ENCODE measurements around the gene LNX2.

The LNX2 gene

DNA sequence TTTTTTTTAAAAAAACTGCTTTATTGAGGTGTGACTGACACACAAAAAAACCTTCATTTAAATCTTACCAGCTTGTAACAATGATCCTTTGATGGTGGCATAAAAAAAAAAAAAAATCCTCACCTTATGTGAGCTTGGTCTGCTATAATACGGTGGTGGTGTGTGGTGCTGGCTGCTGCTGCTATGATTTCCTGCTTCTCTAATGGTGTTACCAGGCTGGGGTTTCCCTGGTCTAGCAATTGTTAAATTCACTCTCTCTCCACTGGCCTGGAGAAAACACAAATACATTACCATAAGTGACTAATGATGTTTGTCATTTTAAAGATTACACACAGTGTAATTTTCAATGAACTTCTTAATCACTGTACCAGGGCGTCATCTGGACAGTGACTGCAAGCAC lies 60.6 kb downstream of the LNX2 start:
- H3K4me1 ChIP-seq (ENCODE audit: control insufficient read depth, insufficient read depth, low read length), result no peaks in the 10 kb centered on the region
- no peak overlapping the region for H3K4me3 ChIP-seq (ENCODE audit: low read depth, low read length)
- H3K9ac ChIP-seq (ENCODE audit: low read depth, low read length), result no peak overlapping the region
- no peak overlapping the region for H3K27ac ChIP-seq (ENCODE audit: low read depth, low read length)
- no peaks in the 10 kb centered on the region for H3K9me3 ChIP-seq (ENCODE audit: control insufficient read depth, insufficient read depth, low read length)
- H3K27me3 ChIP-seq (ENCODE audit: control insufficient read depth, insufficient read depth, low read length), result no peaks in the 10 kb centered on the region
- peaks cover 30% of the 10 kb centered on the region for H3K36me3 ChIP-seq (ENCODE audit: control insufficient read depth, insufficient read depth, low read length)

DNA sequence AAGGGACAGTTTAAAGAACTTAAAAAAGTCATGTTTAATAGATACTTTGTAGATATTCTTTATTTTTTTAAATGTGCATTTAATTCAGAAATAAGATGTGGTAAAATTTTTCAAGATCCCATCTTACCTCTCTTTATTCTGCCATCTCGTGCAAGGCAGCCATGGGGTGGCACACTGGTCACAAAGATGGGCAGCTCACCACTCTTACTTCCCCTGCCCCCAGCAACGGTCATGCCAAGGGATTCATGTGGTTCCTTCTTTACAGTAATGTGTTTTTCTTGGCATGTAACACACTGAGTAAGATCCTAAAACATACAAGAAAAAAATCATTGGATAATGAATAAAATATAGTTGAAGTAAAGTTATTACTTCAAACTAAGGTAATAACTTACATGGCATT lies 64.2 kb downstream of the LNX2 start:
- Histone ChIP-seq H3K9ac (ENCODE audit: low read depth, low read length) (no peak overlapping the region), H3K9me3 (ENCODE audit: control insufficient read depth, insufficient read depth, low read length) (no peaks in the 10 kb centered on the region)

DNA sequence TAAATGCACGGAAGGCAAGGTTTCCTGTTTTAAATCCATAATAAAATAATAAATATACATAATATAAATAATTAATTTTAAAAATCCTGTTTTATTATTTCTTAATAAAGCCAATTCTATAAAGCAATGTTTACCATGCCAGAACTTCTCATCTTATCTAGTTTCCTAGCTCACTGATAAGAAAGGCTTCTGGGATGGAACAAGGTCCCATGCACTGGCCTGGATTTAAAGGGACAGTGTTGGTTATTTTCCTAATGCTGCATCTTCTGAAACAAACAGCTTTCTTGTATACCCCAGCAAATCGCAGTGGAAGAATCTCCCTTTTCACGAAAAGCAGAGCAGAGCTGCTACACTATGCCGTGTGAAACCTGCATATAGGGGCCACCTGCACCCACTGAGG lies 68.8 kb downstream of the LNX2 start:
- Histone ChIP-seq H3K9me3 (ENCODE audit: control insufficient read depth, insufficient read depth, low read length) (no peaks in the 10 kb centered on the region), H3K4me3 (ENCODE audit: low read depth, low read length) (no peak overlapping the region), H3K27me3 (ENCODE audit: control insufficient read depth, insufficient read depth, low read length) (no peaks in the 10 kb centered on the region), H3K36me3 (ENCODE audit: control insufficient read depth, insufficient read depth, low read length) (peaks cover 67% of the 10 kb centered on the region), H3K9ac (ENCODE audit: low read depth, low read length) (no peak overlapping the region), H3K4me1 (ENCODE audit: control insufficient read depth, insufficient read depth, low read length) (no peaks in the 10 kb centered on the region), H3K27ac (ENCODE audit: low read depth, low read length) (no peak overlapping the region)

More for the DNA sequence above, 64.2 kb downstream of the LNX2 start:
- peaks cover 42% of the 10 kb centered on the region for H3K36me3 ChIP-seq (ENCODE audit: control insufficient read depth, insufficient read depth, low read length)
- H3K27ac ChIP-seq (ENCODE audit: low read depth, low read length), result no peak overlapping the region
- H3K4me3 ChIP-seq (ENCODE audit: low read depth, low read length), result no peak overlapping the region
- no peaks in the 10 kb centered on the region for H3K27me3 ChIP-seq (ENCODE audit: control insufficient read depth, insufficient read depth, low read length)
- H3K4me1 ChIP-seq (ENCODE audit: control insufficient read depth, insufficient read depth, low read length), result no peaks in the 10 kb centered on the region

DNA sequence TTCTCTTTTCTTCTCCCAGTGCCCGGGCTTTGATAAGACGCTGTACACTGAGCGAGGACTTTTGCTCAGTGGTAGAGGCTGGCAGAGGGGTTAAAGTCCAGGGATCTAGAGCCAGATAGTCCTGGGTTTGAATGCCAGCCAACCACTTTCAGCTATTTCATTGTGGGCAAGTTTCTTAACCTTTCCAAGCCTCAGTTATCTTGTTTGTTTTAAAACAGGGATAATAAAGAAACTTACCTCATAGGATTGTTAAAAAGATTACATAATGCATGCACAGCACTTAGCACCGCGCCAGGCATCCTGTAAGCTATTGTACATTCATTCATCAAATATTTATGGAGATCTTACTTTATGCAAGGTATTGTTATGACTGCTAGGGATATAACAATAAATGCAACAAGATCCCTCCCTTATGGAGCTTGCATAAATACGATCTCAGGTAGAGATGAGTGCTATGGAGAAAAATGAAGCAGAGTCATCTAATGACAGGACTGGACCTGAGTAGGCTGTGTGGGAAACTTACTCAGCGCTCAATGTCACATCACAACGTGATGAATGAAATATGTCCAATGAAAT lies 70.8 kb downstream of the LNX2 start:
- Histone ChIP-seq H3K9ac (ENCODE audit: low read depth, low read length) (no peak overlapping the region), H3K36me3 (ENCODE audit: control insufficient read depth, insufficient read depth, low read length) (peaks cover 57% of the 10 kb centered on the region), H3K27me3 (ENCODE audit: control insufficient read depth, insufficient read depth, low read length) (no peaks in the 10 kb centered on the region), H3K9me3 (ENCODE audit: control insufficient read depth, insufficient read depth, low read length) (no peaks in the 10 kb centered on the region), H3K27ac (ENCODE audit: low read depth, low read length) (no peak overlapping the region), H3K4me1 (ENCODE audit: control insufficient read depth, insufficient read depth, low read length) (no peaks in the 10 kb centered on the region), H3K4me3 (ENCODE audit: low read depth, low read length) (no peak overlapping the region)

DNA sequence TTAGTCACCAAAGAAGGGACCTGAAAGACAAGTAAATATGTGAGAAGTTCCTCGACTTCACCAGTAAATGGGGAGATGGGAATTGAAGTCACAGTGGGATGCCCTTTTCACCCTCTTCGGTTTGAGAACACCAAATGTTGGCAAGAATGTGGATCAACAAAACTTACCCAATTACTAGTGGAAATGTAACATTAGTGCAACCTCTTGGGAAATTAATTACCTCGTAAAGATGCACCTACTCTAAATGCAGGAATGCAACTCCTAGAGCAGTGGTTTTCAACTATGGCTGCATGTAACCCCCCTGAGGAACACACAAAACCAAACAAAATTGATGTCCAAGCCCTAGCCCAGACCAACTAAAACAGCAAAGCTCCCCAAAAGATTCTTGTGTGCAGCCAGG lies 78.1 kb downstream of the LNX2 start:
- Histone ChIP-seq H3K27me3 (ENCODE audit: control insufficient read depth, insufficient read depth, low read length) (no peaks in the 10 kb centered on the region), H3K9me3 (ENCODE audit: control insufficient read depth, insufficient read depth, low read length) (no peaks in the 10 kb centered on the region), H3K36me3 (ENCODE audit: control insufficient read depth, insufficient read depth, low read length) (peaks cover 9% of the 10 kb centered on the region; the same call in 1 of the 2 replicates), H3K9ac (ENCODE audit: low read depth, low read length) (no peak overlapping the region), H3K27ac (ENCODE audit: low read depth, low read length) (no peak overlapping the region), H3K4me3 (ENCODE audit: low read depth, low read length) (no peak overlapping the region), H3K4me1 (ENCODE audit: control insufficient read depth, insufficient read depth, low read length) (peaks cover 8% of the 10 kb centered on the region; the same call in 1 of the 2 replicates)

DNA sequence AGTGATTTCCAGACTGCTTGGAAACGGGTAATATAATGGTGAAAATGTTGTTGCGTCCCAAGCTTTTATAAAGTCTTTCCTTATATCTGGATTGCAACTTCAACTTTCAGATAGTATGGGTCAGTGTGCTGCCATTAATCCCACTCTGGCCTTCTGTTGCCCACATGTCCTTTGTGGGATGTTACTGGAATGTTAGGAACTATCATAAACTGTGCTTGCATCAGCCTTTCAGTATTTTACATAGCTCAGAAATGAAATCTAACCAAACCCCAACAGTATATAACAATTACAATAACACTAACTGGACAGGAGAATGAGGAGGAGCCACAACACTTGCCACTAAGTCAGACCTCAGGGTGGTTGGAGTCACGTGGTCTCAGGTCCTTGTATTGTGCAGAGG lies 78.9 kb downstream of the LNX2 start:
- Histone ChIP-seq H3K9ac (ENCODE audit: low read depth, low read length) (no peak overlapping the region), H3K27me3 (ENCODE audit: control insufficient read depth, insufficient read depth, low read length) (no peaks in the 10 kb centered on the region), H3K9me3 (ENCODE audit: control insufficient read depth, insufficient read depth, low read length) (no peaks in the 10 kb centered on the region), H3K4me3 (ENCODE audit: low read depth, low read length) (no peak overlapping the region), H3K4me1 (ENCODE audit: control insufficient read depth, insufficient read depth, low read length) (peaks cover 8% of the 10 kb centered on the region; the same call in 1 of the 2 replicates), H3K36me3 (ENCODE audit: control insufficient read depth, insufficient read depth, low read length) (peaks cover 9% of the 10 kb centered on the region; the same call in 1 of the 2 replicates), H3K27ac (ENCODE audit: low read depth, low read length) (no peak overlapping the region)

DNA sequence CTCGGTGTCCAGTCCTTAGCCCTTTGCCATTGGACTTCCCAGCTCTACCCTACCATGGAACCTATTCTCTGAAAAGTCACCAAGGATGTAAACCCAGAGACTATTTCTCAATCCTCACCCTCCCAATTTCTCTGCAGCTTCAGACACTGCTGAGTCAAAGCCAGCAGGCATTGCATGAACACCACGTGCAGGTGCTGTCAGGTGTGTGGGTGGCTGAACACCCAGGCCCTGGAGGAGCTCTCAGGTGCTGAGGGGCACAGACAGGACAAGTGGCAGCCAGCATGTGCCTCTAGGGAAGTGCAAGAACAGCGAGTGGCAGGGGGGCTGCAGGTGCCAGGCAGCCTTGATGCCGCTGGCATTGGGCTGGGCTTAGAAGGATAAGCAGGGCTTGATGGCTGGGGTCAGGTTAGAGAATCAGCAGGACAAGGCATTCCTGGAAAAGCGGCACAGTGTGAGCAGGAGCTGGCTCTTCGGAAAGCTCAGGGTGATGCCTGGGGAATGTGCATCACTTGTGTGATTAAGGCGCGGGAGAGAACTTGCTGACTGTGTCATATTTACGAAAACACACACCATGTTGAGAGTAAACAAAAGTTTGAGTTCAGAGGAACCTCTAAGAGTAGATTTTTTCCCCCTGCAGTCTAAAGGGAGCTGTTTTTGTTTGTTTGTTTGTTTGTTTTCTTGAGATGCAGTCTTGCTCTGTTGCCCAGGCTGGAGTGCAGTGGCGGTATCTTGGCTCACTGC lies 83.8 kb downstream of the LNX2 start:
- no peak overlapping the region for H3K9ac ChIP-seq (ENCODE audit: low read depth, low read length)
- peaks cover 8% of the 10 kb centered on the region; the same call in 1 of the 2 replicates for H3K4me1 ChIP-seq (ENCODE audit: control insufficient read depth, insufficient read depth, low read length)
- no peaks in the 10 kb centered on the region for H3K9me3 ChIP-seq (ENCODE audit: control insufficient read depth, insufficient read depth, low read length)
- no peaks in the 10 kb centered on the region for H3K36me3 ChIP-seq (ENCODE audit: control insufficient read depth, insufficient read depth, low read length)
- no peak overlapping the region for H3K4me3 ChIP-seq (ENCODE audit: low read depth, low read length)
- H3K27me3 ChIP-seq (ENCODE audit: control insufficient read depth, insufficient read depth, low read length), result no peaks in the 10 kb centered on the region
- H3K27ac ChIP-seq (ENCODE audit: low read depth, low read length), result no peak overlapping the region

DNA sequence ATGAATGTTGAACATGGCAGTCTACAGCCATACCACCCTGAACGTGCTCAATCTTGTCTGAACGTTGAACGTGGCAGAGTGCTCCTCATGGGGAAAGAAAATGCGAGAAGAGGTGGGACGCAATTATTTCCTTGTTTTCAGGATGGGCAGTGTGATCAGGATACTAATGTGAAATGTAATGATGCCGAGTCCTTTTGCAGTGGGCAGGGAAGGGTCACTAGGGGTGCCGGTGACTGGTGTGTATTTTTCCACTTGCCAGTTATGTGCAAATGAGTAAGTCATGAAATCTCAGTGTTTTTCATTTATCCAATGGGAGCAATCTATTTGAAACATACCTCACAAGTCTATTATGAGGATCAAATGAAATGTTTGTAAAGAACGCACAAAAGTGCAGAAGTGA lies 84.8 kb downstream of the LNX2 start:
- H3K36me3 ChIP-seq (ENCODE audit: control insufficient read depth, insufficient read depth, low read length), result no peaks in the 10 kb centered on the region
- no peaks in the 10 kb centered on the region for H3K9me3 ChIP-seq (ENCODE audit: control insufficient read depth, insufficient read depth, low read length)
- H3K9ac ChIP-seq (ENCODE audit: low read depth, low read length), result no peak overlapping the region
- H3K4me3 ChIP-seq (ENCODE audit: low read depth, low read length), result no peak overlapping the region
- no peak overlapping the region for H3K27ac ChIP-seq (ENCODE audit: low read depth, low read length)
- peaks cover 4% of the 10 kb centered on the region; the same call in 1 of the 2 replicates for H3K4me1 ChIP-seq (ENCODE audit: control insufficient read depth, insufficient read depth, low read length)
- no peaks in the 10 kb centered on the region for H3K27me3 ChIP-seq (ENCODE audit: control insufficient read depth, insufficient read depth, low read length)

DNA sequence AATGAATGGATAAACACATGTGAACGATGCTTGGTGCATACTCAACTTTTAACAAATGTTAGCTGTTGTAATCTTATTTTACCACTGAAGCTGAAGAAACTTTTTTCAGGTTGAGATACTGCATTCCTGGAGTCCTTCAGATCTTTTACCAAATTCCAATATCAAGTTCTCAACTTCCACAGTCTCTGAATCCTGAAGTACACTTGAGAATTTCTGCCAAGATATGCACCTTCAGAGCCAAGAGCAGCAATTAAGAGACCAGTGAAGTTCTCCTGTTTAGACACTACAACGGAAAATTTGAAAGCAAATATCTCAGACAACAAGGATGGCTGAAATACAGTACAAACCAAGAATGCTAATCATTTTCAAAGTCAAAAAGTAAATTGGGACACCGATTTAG lies 85.3 kb downstream of the LNX2 start:
- Histone ChIP-seq H3K4me1 (ENCODE audit: control insufficient read depth, insufficient read depth, low read length) (no peaks in the 10 kb centered on the region), H3K9me3 (ENCODE audit: control insufficient read depth, insufficient read depth, low read length) (no peaks in the 10 kb centered on the region), H3K4me3 (ENCODE audit: low read depth, low read length) (no peak overlapping the region), H3K27me3 (ENCODE audit: control insufficient read depth, insufficient read depth, low read length) (no peaks in the 10 kb centered on the region), H3K27ac (ENCODE audit: low read depth, low read length) (no peak overlapping the region), H3K9ac (ENCODE audit: low read depth, low read length) (no peak overlapping the region), H3K36me3 (ENCODE audit: control insufficient read depth, insufficient read depth, low read length) (no peaks in the 10 kb centered on the region)

DNA sequence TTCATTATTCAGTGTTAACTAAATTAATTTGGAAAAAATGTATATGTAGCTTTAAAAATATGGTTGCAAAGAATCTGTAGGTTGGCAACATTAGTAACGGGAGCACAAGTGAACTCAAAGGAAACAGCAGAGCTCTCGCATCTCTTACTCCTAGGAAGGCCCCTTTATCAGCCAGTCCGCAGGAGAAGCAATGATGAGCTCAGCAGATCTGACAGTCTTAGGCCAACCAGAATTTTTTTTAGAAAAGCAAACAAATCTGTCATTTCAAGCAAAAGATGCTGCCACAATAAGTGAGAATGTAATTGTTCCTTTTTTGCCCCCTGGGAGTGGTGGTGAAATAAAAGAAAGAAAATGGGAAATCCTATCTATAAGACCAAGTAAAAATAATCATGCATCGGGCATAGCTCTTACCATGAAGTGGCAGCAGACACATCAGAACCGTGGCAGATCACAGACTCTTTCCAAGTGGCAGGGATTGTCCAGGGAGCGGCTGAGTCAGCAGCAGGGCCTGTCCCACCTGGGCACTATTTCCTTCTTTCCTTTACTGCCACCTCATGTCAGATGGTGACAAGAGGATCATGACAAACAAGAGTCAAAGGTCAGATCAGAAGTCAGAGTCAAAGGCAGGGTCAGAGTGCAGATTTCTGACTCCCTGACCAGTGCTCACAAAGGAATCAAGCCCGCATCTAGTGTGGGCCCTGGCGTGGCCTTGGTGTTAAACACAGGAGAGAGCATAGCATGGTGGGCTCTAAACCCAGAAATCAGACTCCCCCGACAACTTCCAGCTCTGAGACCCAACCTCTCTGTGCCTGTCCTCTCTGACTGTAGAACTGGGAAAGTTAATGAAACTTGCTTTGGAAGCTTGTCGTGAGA lies 86.0 kb downstream of the LNX2 start:
- Histone ChIP-seq H3K9me3 (ENCODE audit: control insufficient read depth, insufficient read depth, low read length) (no peaks in the 10 kb centered on the region), H3K4me3 (ENCODE audit: low read depth, low read length) (no peak overlapping the region), H3K27me3 (ENCODE audit: control insufficient read depth, insufficient read depth, low read length) (no peaks in the 10 kb centered on the region), H3K36me3 (ENCODE audit: control insufficient read depth, insufficient read depth, low read length) (no peaks in the 10 kb centered on the region), H3K4me1 (ENCODE audit: control insufficient read depth, insufficient read depth, low read length) (no peaks in the 10 kb centered on the region), H3K9ac (ENCODE audit: low read depth, low read length) (no peak overlapping the region), H3K27ac (ENCODE audit: low read depth, low read length) (no peak overlapping the region)

DNA sequence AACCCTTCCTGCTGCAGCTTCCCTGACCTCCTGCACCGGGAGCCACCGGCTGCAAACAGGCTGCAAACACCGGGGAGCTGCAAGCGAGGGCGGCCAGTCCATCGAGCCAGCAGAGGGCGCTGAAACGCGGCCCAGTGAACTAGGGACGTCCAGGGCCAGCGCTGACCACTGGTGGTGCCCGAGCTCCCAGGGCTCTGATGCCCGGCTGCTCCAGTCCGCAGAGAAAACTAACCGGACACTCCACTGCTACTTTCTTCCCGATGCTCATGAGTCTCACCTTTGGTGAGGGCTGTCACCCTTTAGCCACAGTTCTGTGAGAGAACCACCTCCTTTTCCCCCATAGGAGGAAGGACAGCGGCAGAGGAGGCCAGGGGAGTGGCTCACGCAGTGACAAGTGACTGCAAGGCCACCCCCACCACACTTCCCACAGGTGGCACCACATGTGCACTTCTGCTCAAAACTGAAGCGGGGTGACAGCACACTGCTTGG lies 87.1 kb downstream of the LNX2 start:
- Histone ChIP-seq H3K4me3 (ENCODE audit: low read depth, low read length) (no peak overlapping the region), H3K27ac (ENCODE audit: low read depth, low read length) (no peak overlapping the region), H3K4me1 (ENCODE audit: control insufficient read depth, insufficient read depth, low read length) (no peaks in the 10 kb centered on the region), H3K27me3 (ENCODE audit: control insufficient read depth, insufficient read depth, low read length) (no peaks in the 10 kb centered on the region), H3K9ac (ENCODE audit: low read depth, low read length) (no peak overlapping the region), H3K36me3 (ENCODE audit: control insufficient read depth, insufficient read depth, low read length) (no peaks in the 10 kb centered on the region), H3K9me3 (ENCODE audit: control insufficient read depth, insufficient read depth, low read length) (no peaks in the 10 kb centered on the region)

Measured in HUES48 (cell line).